Superior temporal gyrus (tissue), 1 donor: Measurements from ENCODE around the gene UQCC3.
"Not testable (repeated sequence)": the region's sequence is repeated elsewhere in the genome, so short reads cannot be mapped to it uniquely, and the experiment has no call there.

ENCODE experiments used
- DNase-seq: peaks from one replicate; pipeline ENCODE4 v3.0.0-alpha.2; 2016; ENCODE audit errors: extremely low spot score

Gene UQCC3, protein sequence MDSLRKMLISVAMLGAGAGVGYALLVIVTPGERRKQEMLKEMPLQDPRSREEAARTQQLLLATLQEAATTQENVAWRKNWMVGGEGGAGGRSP

DNA sequence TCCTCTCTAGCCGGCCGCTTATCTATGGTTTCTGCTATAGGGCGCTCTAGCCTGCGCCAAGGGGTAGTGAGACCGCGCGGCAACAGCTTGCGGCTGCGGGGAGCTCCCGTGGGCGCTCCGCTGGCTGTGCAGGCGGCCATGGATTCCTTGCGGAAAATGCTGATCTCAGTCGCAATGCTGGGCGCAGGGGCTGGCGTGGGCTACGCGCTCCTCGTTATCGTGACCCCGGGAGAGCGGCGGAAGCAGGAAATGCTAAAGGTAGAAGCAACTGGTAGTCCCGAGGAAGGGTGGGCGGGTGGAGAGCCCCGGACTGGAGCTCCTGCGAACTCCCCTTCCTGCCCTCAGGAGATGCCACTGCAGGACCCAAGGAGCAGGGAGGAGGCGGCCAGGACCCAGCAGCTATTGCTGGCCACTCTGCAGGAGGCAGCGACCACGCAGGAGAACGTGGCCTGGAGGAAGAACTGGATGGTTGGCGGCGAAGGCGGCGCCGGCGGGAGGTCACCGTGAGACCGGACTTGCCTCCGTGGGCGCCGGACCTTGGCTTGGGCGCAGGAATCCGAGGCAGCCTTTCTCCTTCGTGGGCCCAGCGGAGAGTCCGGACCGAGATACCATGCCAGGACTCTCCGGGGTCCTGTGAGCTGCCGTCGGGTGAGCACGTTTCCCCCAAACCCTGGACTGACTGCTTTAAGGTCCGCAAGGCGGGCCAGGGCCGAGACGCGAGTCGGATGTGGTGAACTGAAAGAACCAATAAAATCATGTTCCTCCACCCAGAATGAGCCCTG lies at the start of gene UQCC3, which contains the start of gene LBHD1:
Gene UQCC3, plus strand, starts transcription at position 66 of the 782 bp plus-strand sequence. Its CDS starts 73 bp downstream, at position 139.
Gene LBHD1, minus strand, starts transcription at position 660 of the 782 bp plus-strand sequence. CDS start 2,236 bp downstream, outside the sequence.
- DNase-seq, result peak; percentile 90

DNA sequence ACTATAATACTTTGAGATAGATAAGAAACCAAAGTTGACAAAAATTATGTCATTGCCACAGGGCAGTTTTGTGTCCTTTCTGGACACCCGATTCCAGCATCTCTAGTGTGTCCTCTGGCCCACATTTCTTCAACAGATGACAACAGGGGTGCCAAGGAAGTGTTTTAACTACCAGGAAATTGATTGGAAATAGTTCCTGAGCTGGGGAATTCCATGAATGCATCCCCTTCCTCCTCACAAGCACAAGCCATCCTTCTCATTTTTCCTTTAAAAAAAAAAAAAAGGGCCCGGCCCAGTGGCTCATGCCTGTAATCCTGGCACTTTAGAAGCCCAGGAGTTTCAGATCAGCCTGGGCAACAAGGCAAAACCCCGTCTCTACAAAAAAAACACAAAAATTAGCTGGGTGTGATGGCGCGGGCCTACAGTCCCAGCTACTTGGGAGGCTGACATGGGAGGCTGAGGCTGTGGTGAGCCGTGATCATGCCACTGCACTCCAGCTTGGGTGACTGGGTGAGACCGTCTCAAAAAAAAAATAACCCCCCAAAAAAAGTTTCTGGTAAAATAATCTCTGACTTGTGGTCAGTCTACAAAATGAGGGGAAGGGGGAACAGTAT lies 48.9 kb upstream of the UQCC3 start:
- DNase-seq, result no peak

DNA sequence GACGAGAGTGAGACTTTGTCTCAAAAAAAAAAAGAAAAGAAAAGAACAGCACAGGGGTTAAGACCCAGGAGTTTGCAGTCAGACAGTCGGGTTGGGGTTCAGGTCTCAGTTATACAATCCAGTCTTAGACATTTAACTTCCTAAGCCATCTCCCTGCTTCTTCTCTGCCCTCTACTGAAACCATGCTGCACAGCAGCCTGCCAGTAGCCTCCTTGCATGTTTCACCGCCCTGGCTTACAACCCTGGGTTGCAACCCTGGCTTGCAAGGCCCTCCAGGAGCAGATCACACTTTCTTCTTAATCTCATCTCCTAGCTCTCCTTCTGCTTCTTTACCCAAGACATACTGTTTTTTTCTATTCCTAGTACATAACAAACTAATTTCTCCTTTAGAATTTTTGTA lies 43.8 kb upstream of the UQCC3 start:
- DNase-seq, result no peak

DNA sequence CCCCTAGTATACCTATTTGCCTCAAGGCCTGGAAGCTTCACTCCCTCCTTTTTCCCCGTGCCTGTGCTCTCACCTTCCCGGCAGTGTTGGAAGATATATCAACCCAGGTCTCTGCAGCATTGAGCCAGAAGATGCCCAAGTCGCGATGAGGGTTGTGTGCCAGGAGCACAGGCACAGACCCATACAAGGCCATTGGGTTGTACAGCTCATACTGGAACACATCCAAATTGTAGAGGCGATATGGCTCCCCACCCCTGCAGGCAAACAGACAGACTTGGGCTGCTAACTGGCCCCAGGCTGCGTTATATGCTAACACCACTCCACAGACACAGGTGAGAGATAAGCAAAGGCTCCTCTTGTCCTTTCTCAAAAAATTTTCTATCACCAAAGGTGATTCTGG lies 39.0 kb upstream of the UQCC3 start:
- DNase-seq, result no peak

DNA sequence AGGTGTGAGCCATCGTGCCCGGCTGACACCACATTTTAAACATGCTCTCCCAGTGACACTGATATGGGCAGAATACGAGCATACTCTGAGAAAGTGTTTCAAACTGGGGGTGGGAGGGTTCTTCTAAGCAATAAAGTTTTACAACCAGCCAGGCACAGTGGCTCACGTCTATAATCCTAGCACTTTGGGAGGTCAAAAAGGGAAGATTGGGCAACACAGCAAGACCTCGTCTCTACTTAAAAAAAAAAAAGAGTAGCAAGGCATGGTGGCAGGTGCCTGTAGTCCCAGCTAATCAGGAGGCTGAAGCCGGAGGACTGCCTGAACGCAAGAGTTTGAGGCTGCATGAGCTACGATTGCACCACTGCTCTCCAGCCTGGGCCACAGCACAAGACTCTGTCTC lies 27.3 kb upstream of the UQCC3 start:
- no peak for DNase-seq

DNA sequence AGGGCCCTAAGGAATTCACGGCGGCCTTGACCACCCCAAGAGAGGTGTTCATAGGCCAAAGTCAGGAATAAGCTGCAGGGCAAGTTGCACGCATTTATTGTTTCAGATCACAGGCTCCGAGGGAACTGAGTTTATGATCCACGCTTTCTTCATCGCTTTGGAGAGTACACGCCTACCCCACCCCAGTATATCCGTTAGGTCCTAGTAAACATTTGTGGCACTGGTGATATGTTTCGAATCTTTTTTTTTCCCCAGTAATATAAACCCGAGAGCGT lies 25.9 kb upstream of the UQCC3 start:
- no peak for DNase-seq

DNA sequence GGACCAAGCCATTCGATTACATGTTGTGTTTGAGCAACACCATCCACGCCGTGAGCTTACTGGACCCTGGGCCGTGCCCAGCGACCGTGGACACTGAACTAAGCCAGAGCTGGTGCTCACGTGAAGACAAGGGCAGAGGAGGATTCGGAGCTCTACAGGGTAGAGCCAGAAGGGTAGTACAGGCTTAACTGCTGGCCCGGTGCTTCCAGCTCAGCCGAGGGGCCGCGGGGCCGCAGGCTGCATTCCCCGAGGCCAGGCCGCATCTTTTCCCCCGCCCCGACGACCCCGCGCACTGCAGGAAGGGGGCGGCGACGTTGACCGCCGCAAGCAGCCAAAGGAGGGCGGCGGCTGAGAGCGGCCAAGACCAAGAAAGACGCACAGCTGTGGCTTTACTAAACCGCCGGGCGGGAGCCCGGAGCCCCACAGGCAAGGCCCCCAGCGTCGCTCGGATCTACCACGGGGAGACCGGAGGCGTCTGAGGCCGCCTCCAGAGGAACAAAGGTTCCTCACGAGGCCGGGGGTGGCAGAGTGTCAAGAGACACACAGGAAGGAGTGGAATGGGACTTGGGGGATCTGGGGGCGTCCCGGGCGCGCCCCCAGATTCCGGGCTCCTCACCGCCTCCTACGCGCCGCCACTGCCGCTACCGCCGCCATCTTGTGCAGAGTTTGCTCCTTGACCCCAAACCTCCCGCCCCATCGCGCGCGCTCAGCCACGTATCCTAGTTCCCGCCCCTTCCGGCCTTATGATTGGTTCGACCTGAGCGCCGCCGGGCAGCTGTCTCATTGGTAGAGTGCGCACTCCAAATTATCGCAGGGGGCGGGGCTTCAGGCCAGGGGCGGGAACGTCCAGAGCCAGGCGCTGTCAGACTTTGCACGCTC lies 25.3 kb upstream of the UQCC3 start, which contains the start of gene GANAB:
Gene GANAB, minus strand, starts transcription at position 668 of the 879 bp plus-strand sequence. Its CDS starts 14 bp downstream, at position 654.
- DNase-seq, result peak; percentile 98

DNA sequence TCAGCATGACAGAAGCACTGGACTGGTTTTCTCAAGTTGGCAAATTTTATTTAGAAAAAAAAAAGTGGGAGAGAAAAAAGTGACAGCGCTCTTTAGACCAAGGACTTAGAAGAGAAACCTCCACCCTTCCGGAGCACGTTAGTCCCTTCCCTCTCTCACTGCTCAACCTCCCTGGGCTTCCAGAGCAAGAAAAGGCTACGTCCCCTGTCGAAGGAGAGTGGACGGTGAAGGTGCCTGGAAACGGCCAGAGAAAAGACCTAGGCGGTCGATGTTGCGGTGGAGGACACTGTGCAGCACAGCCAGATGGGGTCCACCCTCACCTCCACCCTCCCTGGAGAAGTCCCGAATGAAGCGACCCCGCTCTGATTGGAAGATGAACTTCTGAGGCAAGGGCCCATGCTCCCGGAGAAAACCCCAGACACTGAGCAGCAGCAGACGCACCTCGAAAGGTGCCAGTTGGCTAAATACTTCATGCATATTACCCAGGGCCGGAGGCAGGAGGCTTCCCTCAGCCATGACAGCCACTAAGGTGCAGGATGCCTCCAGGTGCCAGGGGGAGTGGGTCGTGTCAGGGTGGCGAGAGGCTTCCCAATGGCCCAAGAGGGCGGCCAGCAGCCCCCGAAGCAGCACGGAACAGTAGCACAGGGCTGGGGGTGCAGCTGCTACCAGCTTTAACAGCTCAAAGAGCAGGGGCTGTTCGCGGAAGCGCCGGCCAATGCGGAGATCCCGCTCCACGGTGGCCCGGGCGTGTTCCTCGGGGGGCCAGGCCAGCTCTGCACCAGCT lies 24.5 kb upstream of the UQCC3 start:
- DNase-seq, result no peak

DNA sequence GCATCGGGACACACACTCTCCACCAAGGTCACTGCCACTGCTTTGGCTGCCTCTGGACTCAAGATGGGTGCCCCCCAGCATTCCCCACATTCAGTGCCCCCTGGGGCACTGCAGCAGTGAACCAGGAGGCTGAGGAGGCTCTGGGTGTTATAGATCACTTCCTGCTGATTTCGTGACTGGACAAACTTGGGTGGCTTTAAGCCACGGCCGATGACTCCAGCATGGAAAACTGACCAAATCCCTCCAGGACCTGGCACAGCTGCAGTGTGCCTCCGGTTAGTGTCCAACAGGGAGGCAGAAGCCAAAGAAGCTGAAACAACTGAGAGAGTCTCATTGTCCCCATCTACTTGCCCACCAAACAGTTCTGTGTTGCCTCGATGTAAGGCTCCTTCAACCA lies 23.9 kb upstream of the UQCC3 start:
- no peak for DNase-seq

DNA sequence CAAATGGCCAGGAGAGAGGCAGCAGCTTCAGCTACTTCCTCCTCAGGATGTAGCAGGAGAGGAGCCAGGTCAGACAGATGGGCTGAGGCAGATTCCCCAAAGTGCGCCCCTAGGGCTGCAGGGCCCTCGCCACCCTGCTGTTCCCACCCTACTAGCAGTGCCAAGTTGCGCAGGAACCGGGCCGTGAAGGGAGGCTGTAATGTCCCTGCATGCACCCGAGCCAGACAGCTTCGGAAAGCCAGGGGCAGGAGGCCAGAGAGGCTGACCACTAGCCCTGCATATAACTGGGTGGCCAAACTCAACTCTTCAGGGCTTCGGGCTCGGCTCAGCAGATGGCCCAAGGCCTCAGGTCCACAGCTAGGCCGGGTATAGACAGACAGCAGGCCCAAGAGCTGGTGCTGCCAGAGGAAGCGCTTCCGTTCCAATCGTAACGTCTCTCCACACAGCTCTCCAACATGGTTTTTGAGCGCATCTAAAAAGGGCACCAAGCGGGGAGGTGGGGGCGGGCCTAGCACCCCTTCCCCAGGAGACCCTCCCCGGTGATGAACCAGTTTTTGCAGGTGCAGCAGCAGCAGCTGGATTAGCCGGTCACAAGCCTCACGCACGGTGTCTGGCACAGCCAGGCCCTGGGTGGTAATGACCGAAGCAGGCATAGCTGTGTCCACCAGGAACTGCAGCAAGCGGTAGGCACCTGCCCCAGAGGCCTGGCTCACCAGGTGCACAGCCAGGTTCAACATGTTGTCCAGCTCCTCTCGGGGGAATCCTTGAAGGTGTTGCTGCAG lies 23.1 kb upstream of the UQCC3 start:
- DNase-seq, result no peak

DNA sequence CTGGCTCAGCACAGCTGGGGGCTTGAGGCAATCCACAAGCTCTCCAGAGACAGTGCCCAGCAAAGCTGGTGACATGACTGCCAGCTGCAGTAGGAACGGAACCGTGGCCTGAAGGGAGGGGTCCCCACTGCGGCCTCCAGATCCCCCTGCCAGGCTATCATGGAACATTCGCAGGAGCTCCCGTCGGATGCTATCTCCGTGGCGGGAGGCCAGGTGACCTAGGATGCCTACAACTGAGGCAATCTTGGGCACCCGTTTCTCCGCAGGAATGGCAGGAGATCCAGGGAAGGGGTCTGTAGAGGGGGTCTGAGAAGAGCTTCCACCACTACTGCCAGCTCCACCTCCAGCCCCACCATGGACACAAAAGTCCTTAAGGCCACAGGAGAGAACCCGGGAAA lies 22.5 kb upstream of the UQCC3 start:
- DNase-seq, result no peak

DNA sequence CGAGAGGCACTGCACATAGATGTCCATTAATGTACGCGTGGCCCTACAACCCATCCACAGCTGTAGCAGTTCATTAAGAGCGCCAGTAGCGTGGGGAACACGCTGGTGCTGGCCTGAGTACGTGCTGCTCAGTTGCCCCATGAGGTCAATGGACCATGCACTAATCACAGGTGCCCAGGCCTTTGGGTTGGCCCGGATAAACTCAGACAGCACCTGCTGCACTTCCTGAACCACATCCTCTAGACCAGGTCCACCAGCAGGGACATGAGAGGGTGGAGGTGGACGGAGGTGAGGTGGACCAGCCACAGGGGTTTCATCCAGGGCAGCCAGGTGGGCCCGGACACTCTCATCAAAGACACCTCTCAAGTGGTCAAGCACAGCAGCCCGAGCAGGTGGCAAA lies 22.0 kb upstream of the UQCC3 start:
- no peak for DNase-seq

DNA sequence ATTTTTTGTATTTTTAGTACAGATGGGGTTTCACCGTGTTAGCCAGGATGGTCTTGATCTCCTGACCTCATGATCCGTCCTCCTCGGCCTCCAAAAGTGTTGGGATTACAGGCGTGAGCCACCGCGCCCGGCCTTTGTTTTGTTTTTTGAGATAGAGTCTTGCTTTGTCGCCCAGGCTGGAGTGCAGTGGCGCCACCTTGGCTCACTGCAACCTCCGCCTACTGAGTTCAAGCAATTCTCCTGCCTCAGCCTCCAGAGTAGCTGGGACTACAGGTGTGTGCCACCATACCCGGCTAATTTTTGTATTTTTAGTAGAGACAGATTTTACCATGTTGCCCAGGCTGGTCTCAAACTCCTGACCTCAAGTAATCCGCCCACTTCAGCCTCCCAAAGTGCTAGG lies 21.2 kb upstream of the UQCC3 start:
- DNase-seq, result not testable (repeated sequence)

DNA sequence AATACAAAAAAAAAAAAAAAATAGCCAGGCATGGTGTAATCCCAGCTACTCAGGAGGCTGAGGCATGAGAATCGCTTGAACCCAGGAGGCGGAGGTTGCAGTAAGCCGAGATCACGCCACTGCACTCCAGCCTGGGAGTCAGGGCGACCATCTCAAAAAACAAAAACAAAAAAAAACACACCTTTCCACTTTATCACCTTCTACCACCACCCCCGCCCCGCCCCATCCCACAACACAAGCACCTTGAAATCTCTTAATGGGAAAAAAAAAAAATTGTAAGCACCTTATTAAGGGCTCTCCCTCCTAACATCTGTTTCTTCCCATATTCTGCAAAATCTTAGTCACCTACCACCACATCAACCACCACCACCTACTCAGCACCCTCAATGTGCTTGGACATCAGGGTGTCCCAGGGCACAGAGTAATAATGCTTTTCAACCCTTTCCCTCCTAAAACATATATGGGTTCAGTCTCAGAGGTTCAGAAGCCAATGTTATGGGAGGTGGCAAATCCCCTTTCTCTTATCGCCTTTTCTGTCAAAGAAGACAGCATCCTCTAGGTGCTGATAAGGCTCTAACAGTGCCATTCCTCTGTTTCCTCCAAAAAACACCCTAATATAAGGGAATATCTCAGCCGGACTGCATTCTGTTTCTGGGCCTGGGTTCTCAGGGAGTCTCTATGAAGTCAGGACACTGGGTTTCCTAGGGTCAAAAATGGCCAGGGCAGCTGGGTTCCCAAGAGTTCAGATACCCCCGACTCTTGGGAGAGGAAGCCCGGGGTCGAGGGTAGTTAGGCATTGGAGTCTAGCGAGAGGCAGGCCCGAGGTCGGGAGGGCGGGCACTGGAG lies 19.1 kb upstream of the UQCC3 start:
- no peak for DNase-seq

DNA sequence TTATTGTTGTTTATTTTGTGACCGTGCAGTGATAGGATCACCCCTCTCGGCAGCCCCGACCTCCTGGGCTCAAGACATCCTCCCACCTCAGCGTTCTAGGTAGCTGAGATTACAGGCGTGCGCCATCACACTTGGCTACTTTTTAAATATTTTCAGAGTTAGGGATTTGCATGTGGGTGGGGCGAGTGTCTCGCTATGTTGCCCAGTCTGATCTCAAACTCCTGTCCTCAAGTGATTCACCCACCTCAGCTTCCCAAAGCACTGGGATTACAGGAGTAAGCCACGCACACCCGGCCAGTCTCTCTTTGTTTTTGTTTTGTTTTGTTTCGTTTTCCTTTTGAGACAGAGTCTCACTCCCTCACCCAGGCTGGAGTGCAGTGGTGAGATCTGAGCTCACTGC lies 17.2 kb upstream of the UQCC3 start:
- DNase-seq, result no peak

DNA sequence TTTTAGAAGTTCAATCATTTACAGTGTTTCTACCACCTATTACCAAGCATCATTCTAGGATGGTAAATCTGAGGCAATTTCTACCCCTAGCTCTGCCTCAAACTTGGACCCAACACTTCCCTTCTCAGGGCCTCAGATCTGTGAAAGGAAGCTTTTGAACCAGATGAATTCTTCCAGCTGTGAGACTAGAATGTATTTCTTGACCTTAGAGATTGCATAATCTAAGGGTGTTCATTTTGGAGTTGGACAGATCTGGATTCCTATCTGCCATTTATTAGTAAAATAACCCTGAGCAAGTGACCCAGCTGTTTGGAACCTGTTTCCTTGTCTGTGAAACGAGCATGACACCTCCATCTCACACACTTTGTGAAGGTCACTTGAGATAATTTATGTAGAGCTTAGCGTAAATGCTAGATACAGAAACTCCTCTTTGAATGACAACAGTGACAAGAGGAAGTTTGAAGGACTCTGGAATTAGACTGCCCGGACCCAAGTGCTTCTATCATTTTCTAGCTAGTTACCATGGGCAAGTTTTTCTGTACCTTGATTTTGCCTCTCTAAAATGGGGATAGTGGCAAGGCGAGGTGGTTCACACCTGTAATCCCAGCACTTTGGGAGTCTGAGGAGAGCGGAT lies 14.6 kb upstream of the UQCC3 start:
- DNase-seq, result no peak

DNA sequence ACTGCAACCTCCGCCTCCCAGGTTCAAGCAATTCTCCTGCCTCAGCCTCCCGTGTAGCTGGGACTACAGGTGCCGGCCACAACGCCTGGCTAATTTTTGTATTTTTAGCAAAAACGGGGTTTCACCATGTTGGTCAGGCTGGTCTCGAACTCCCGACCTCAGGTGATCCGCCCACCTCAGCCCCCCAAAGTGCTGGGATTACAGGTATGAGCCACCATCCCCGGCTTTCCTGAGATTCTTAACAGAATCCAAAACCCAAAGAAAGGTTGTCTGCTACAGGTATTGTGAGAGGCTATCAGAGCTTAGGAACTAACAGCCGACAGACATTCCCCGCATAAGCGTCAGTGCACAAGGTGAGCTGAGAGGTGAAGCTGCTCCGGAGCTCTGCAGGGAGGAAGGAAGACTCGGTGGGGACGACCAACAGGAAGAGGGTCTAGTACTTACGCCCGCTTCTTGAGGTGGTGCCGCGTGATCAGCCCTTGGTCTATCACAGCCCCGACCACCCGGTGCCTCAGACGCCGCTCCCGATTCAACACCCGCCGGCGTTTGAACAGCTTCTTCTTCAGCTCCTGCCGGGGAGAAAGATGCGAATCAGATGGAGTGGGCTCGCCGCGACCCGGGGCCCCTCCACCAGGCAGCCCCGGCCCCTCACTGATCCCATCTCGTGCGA lies 6.9 kb upstream of the UQCC3 start:
- DNase-seq, result no peak

DNA sequence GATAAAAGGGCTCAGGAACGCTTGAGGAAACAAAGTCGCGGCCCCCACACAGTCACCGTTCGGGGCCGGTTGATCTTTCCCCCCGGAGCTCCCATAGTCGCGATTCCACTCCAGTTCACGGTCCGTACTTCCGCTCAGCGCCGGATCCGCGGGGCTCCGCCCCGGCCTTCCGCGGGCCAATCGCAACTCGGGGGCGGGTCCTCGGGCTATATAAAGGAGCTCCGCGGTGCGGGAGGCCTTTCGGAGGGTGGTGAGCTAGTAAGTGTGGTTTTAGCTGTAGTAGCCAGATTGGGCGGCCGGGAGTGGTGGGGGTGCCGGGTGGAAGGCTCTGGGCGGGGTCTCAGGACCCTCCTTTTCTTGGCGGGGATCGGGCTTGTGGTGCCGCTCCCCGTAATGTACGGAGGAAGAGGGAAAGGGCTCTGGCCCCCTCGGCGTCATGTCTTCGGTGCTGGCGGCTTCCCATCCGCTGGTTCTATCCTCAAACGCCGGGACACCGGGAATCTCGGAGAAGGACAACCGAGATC lies 6.3 kb upstream of the UQCC3 start, which contains the start of the genes C11orf98 and CSKMT:
Gene C11orf98, minus strand, starts transcription at position 136 of the 524 bp plus-strand sequence. Its CDS starts 41 bp downstream, at position 95.
Gene CSKMT, plus strand, starts transcription at position 238 of the 524 bp plus-strand sequence. CDS start 568 bp downstream, outside the sequence.
- DNase-seq, result peak; percentile 97
